ENCODE data around the gene DXO.

Gene DXO

DNA sequence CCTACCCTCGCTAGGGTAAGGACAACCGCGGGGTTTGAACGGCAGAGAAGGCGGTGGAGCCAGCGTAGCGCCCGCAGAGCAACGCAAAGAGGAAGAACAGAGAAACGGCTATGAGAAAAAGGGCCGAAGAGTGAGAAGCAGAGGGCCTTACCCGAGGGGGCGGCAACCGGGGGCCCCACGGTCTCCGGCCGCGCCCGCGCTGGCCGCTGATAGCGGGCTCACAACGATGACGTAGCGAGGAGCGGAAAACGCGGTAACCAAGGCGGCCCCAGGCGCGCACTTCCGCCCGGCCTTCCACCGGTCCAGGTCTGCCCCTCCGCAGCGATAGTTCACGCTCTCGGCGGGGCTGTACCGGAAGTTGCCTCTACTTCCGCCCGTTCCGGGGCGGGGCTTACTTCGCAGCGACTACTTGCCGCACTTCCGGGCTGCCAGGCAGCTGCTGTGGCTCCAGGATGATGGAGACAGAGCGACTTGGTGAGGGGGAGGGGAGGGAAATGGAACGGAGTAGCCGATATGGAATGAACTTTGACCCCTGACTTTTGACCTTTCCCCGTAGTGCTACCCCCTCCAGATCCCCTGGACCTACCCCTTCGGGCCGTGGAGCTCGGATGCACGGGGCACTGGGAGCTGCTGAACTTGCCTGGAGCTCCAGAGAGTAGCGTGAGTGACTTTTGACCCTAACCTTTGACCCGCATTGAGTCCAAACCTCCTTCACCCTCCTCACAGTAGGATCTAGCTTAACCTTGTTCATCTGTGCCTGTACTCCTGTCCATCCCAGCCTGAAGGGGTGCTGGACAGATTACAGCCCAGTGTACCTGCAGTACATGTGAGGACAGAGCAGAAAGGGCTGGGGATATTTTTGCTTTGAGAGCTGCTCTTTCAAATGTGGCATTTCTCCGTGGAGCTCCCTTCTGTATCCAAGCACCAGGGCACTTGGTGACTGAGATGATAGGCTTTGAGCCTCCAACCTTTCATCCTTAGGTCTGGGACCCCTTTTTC, 12.9 kb downstream of the DXO start, which contains the start of the genes NELFE and SKIC2:
Gene NELFE, minus strand, starts transcription at position 231 of the 999 bp plus-strand sequence. CDS start 525 bp downstream, outside the sequence.
Gene SKIC2, plus strand, starts transcription at position 435 of the 999 bp plus-strand sequence. Its CDS starts 18 bp downstream, at position 453.
- Histone ChIP-seq H3K27ac (ENCODE audit: insufficient read depth, low read length, poor library complexity, severe bottlenecking) (peak within 1 kb of the TSS; percentile 89), H3K36me3 (ENCODE audit: control insufficient read depth, insufficient read depth, low read length) (peaks cover 63% of the 10 kb centered on the region), H3K4me1 (ENCODE audit: control insufficient read depth, insufficient read depth, low read length, poor library complexity, severe bottlenecking) (peaks cover 14% of the 10 kb centered on the region), H3K4me3 (ENCODE audit: insufficient read depth, low read depth, low read length, poor library complexity, severe bottlenecking) (peak within 1 kb of the TSS; percentile 77), H3K27me3 (replicated peaks; ENCODE audit: control insufficient read depth, insufficient read depth, low read length, poor library complexity, severe bottlenecking) (no peaks in the 10 kb centered on the region), H3K9me3 (ENCODE audit: control insufficient read depth, low read length) (no peaks in the 10 kb centered on the region)
- peak; percentile 96 to 98 (median 96) for DNase-seq

DNA sequence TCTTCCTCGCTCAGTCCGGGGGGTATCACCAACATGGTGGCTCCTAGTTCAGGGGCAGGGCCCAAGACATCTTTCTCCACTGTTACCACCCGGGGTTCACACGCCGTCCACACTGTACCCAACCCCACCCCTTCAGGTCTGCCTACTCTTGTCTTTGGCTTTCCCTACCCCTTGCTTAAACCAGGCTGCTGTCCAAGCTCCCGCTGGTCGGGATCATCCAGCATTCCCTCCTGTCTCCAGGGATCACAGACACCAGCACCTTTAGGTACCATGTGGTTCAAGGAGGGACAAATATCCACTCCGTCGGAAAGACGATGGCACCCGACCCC, 13.6 kb downstream of the DXO start:
- no peaks in the 10 kb centered on the region for H3K27me3 ChIP-seq (replicated peaks; ENCODE audit: control insufficient read depth, insufficient read depth, low read length, poor library complexity, severe bottlenecking)
- H3K36me3 ChIP-seq (ENCODE audit: control insufficient read depth, insufficient read depth, low read length), result peaks cover 63% of the 10 kb centered on the region
- H3K27ac ChIP-seq (ENCODE audit: insufficient read depth, low read length, poor library complexity, severe bottlenecking), result peak overlapping the region; percentile 89
- no peak for DNase-seq
- no peaks in the 10 kb centered on the region for H3K9me3 ChIP-seq (ENCODE audit: control insufficient read depth, low read length)
- peaks cover 14% of the 10 kb centered on the region for H3K4me1 ChIP-seq (ENCODE audit: control insufficient read depth, insufficient read depth, low read length, poor library complexity, severe bottlenecking)
- peak overlapping the region; percentile 77 for H3K4me3 ChIP-seq (ENCODE audit: insufficient read depth, low read depth, low read length, poor library complexity, severe bottlenecking)

DNA sequence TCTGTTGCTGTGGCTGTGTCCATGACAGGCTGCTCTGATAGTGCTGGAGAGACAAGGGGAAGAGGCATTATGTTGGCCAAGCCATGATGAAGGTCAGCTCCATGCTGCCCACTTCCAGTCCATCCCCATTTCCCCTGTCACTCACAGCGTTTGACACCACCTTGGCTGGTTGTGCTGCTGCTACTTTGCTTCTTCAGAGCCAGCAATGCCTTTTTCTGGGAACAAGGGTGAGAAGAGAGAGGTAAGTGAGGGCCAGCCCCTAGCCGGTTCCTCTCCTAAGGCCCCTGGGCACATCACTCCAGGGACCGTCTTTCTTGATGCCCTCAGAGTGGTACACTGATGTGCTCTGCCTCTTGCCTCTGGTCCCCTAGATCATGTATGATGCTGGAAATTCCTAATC, 15.1 kb downstream of the DXO start:
- peaks cover 61% of the 10 kb centered on the region for H3K36me3 ChIP-seq (ENCODE audit: control insufficient read depth, insufficient read depth, low read length)
- H3K27ac ChIP-seq (ENCODE audit: insufficient read depth, low read length, poor library complexity, severe bottlenecking), result no peak overlapping the region
- no peak for DNase-seq
- no peak overlapping the region for H3K4me3 ChIP-seq (ENCODE audit: insufficient read depth, low read depth, low read length, poor library complexity, severe bottlenecking)
- no peaks in the 10 kb centered on the region for H3K9me3 ChIP-seq (ENCODE audit: control insufficient read depth, low read length)
- peaks cover 14% of the 10 kb centered on the region for H3K4me1 ChIP-seq (ENCODE audit: control insufficient read depth, insufficient read depth, low read length, poor library complexity, severe bottlenecking)
- H3K27me3 ChIP-seq (replicated peaks; ENCODE audit: control insufficient read depth, insufficient read depth, low read length, poor library complexity, severe bottlenecking), result no peaks in the 10 kb centered on the region

DNA sequence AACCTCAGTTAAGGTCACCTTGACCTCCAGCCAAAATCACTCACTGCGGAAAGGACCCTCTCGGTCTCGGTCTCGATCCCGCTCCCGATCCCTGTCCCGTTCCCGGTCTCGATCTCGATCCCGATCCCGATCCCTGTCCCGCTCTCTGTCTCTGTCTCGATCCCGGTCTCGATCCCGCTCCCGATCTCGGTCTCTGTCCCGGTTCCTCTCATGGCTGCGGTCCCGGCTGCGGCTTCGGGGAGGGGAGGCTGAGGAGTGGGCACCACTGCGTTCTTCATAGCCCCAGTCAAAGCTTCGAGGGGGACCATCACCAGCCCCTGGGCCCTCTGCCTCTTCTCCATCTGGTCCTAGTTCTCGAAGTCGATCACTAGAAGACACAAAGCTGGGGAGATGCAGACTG, 17.4 kb downstream of the DXO start:
- Histone ChIP-seq H3K36me3 (ENCODE audit: control insufficient read depth, insufficient read depth, low read length) (peaks cover 58% of the 10 kb centered on the region), H3K27me3 (replicated peaks; ENCODE audit: control insufficient read depth, insufficient read depth, low read length, poor library complexity, severe bottlenecking) (no peaks in the 10 kb centered on the region), H3K4me1 (ENCODE audit: control insufficient read depth, insufficient read depth, low read length, poor library complexity, severe bottlenecking) (peaks cover 13% of the 10 kb centered on the region), H3K4me3 (ENCODE audit: insufficient read depth, low read depth, low read length, poor library complexity, severe bottlenecking) (no peak overlapping the region), H3K9me3 (ENCODE audit: control insufficient read depth, low read length) (no peaks in the 10 kb centered on the region), H3K27ac (ENCODE audit: insufficient read depth, low read length, poor library complexity, severe bottlenecking) (no peak overlapping the region)
- no peak for DNase-seq

DNA sequence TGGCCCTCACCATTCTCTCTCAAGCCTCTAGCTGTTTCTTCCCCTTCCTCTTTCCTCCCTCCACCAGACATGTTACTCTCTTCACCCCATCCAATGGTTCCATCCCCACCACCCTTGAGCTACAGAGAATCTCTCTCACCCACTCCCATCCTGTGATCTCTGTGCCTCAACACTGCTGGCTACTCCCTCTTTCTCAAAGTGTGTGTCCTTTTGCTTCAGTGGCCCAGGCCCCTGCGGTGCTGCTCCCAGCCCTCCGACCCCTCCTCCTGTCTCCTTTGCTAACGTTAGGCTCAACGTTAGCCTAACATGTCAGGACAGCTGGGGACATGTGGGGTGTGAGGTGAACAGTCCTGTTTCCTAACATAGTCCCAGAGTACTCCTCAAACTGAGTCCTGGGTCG, 19.0 kb downstream of the DXO start:
- DNase-seq, result no peak
- peaks cover 58% of the 10 kb centered on the region for H3K36me3 ChIP-seq (ENCODE audit: control insufficient read depth, insufficient read depth, low read length)
- H3K27ac ChIP-seq (ENCODE audit: insufficient read depth, low read length, poor library complexity, severe bottlenecking), result no peak overlapping the region
- no peak overlapping the region for H3K4me3 ChIP-seq (ENCODE audit: insufficient read depth, low read depth, low read length, poor library complexity, severe bottlenecking)
- no peaks in the 10 kb centered on the region for H3K9me3 ChIP-seq (ENCODE audit: control insufficient read depth, low read length)
- H3K27me3 ChIP-seq (replicated peaks; ENCODE audit: control insufficient read depth, insufficient read depth, low read length, poor library complexity, severe bottlenecking), result no peaks in the 10 kb centered on the region
- peaks cover under 1% of the 10 kb centered on the region for H3K4me1 ChIP-seq (ENCODE audit: control insufficient read depth, insufficient read depth, low read length, poor library complexity, severe bottlenecking)

DNA sequence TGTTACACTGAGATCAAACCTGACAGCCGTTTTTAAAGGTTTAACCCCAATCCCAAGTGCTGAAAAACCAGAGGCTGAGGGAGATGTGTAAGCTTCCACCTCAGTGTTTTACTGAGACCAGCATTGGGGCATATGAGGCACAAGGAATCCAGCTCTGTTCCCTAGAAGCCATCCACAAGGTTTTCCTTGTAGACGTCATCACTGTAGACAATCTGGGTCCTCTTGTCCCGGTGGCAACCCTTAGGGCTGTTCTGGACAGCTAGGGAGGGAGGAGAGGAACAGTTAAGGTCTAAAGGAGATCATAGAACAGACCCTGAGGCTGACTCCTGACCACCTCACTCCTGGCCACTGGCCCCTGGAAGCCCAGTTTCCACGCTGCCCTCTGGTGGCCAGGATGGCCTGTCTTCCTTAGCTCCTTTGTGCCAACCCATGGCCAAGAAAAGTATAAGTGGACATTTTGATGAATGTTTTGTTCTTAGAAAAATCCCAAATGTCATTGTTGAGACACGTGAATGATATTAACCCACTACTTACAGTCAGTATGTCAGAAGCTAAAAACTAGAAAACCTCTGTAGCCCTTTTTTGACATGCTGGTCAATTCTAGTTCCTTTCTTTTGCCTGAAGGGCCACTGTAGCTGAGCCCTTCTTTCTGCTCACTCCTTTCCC, 19.7 kb downstream of the DXO start:
- Histone ChIP-seq H3K27me3 (replicated peaks; ENCODE audit: control insufficient read depth, insufficient read depth, low read length, poor library complexity, severe bottlenecking) (no peaks in the 10 kb centered on the region), H3K4me1 (ENCODE audit: control insufficient read depth, insufficient read depth, low read length, poor library complexity, severe bottlenecking) (no peaks in the 10 kb centered on the region), H3K4me3 (ENCODE audit: insufficient read depth, low read depth, low read length, poor library complexity, severe bottlenecking) (no peak overlapping the region), H3K36me3 (ENCODE audit: control insufficient read depth, insufficient read depth, low read length) (peaks cover 58% of the 10 kb centered on the region), H3K9me3 (ENCODE audit: control insufficient read depth, low read length) (no peaks in the 10 kb centered on the region), H3K27ac (ENCODE audit: insufficient read depth, low read length, poor library complexity, severe bottlenecking) (no peak overlapping the region)
- DNase-seq, result no peak

DNA sequence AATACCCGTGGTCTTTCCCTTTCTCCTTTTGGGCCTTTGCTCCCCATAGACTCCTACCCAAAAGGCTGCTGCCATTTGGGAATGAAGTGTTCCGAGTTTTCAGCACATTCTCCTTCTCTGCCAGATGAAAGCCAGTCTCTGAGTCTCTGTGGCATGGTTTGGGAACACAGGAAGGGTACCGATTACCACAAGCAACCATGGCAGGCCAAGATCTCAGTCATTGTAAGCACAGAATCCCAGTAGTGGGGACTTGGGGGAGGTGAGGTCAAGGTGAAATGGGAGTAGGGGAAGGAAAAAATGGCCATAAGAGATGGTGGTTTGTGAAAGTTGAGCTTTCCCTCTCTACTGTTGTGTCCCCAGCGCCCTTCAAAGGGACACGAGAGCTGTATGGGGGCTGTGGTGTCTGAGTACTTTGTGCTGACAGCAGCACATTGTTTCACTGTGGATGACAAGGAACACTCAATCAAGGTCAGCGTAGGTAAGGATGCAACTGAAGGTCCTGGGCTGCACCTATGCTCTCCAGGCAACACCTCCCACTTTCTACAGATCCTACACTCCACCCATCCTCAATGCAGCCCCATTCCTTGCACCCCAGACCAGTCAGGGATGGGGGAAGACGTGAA, 21.9 kb downstream of the DXO start:
- no peaks in the 10 kb centered on the region for H3K4me1 ChIP-seq (ENCODE audit: control insufficient read depth, insufficient read depth, low read length, poor library complexity, severe bottlenecking)
- no peak for DNase-seq
- peaks cover 42% of the 10 kb centered on the region for H3K36me3 ChIP-seq (ENCODE audit: control insufficient read depth, insufficient read depth, low read length)
- no peaks in the 10 kb centered on the region for H3K9me3 ChIP-seq (ENCODE audit: control insufficient read depth, low read length)
- no peak overlapping the region for H3K4me3 ChIP-seq (ENCODE audit: insufficient read depth, low read depth, low read length, poor library complexity, severe bottlenecking)
- H3K27ac ChIP-seq (ENCODE audit: insufficient read depth, low read length, poor library complexity, severe bottlenecking), result no peak overlapping the region
- no peaks in the 10 kb centered on the region for H3K27me3 ChIP-seq (replicated peaks; ENCODE audit: control insufficient read depth, insufficient read depth, low read length, poor library complexity, severe bottlenecking)

DNA sequence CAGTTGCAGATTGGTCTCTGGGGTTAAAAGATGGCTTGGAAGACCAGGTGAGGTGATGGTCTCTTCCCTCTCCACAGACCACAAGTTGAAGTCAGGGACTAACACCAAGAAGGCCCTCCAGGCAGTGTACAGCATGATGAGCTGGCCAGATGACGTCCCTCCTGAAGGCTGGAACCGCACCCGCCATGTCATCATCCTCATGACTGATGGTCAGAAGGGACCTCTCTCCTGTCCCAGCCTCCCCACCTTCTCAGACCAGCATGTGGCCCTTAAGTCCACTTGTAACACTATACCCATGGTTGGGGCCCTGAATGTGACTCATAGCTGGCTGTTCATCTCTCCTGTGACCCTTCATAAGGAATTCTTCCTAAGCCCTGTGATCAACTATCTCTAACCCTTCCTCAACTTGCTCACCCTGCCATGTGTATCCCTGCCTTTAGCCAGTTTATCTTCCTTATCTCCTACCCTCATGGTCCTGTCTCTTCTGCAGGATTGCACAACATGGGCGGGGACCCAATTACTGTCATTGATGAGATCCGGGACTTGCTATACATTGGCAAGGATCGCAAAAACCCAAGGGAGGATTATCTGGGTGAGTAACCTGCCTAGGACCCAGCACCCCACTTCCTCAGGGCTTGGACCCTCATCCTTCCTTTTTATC, 23.1 kb downstream of the DXO start:
- no peaks in the 10 kb centered on the region for H3K9me3 ChIP-seq (ENCODE audit: control insufficient read depth, low read length)
- H3K27me3 ChIP-seq (replicated peaks; ENCODE audit: control insufficient read depth, insufficient read depth, low read length, poor library complexity, severe bottlenecking), result no peaks in the 10 kb centered on the region
- peaks cover 30% of the 10 kb centered on the region for H3K36me3 ChIP-seq (ENCODE audit: control insufficient read depth, insufficient read depth, low read length)
- H3K4me3 ChIP-seq (ENCODE audit: insufficient read depth, low read depth, low read length, poor library complexity, severe bottlenecking), result no peak overlapping the region
- H3K4me1 ChIP-seq (ENCODE audit: control insufficient read depth, insufficient read depth, low read length, poor library complexity, severe bottlenecking), result no peaks in the 10 kb centered on the region
- H3K27ac ChIP-seq (ENCODE audit: insufficient read depth, low read length, poor library complexity, severe bottlenecking), result no peak overlapping the region
- no peak for DNase-seq

DNA sequence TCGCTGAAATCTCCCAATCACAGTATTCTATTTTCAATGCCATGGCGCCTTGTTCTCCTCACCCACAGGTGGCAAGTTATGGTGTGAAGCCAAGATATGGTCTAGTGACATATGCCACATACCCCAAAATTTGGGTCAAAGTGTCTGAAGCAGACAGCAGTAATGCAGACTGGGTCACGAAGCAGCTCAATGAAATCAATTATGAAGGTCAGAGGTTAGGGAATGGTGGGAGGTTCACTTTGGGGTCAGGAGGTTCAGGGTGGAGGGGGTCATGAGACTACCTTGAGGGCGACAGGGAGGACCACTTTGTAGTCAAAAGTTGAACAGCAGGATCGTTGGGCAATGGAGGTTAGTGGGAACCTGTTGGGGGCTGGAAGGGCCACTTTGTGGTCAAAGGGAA, 23.6 kb downstream of the DXO start:
- Histone ChIP-seq H3K9me3 (ENCODE audit: control insufficient read depth, low read length) (no peaks in the 10 kb centered on the region), H3K4me3 (ENCODE audit: insufficient read depth, low read depth, low read length, poor library complexity, severe bottlenecking) (no peak overlapping the region), H3K27me3 (replicated peaks; ENCODE audit: control insufficient read depth, insufficient read depth, low read length, poor library complexity, severe bottlenecking) (no peaks in the 10 kb centered on the region), H3K4me1 (ENCODE audit: control insufficient read depth, insufficient read depth, low read length, poor library complexity, severe bottlenecking) (no peaks in the 10 kb centered on the region), H3K27ac (ENCODE audit: insufficient read depth, low read length, poor library complexity, severe bottlenecking) (no peak overlapping the region), H3K36me3 (ENCODE audit: control insufficient read depth, insufficient read depth, low read length) (peaks cover 25% of the 10 kb centered on the region)
- DNase-seq, result no peak
